ENCODE measurements around the gene APOOL. TPM values are rescaled to one million over a fixed set of nuclear protein-coding genes. Genes with fewer than 3 reads are reported as not detected.

APOOL gene
- total and polyA plus RNA-seq, 10 donors = 1.5 to 14.4 (median 8.8) TPM

DNA sequence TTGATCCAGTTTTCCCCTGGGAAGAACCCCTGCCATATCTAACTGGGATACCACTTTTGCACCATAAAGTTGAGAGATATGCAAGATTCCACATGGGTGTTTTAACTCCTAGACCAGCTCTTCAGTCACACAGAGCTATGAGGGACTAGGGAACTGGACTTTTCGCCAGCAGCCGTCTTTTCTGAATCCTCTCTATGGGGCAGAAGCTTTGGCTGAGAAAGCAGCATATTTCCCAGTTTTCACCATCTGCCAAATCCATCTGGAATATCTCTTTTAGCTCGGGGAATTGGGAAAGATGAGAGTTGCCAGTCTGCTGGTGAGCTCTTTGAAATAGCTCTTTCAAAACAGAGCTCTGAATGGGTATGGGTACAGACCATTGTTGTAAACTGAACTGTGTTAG, 20.9 kb downstream of the APOOL start:
- 87 to 98% (median 92%) methylated on average over 3 of the region's 3 CpGs for WGBS, 5 donors
- no peak overlapping the region for H3K27ac ChIP-seq
- no peaks in the 10 kb centered on the region for H3K36me3 ChIP-seq
- DNase-seq = no peak
- H3K4me3 ChIP-seq = no peak overlapping the region
- no peaks in the 10 kb centered on the region for H3K27me3 ChIP-seq (replicated peaks in 1 of 7)
- intact Hi-C loops (cut with DNase I; ENCODE audit: low total_unique reads) = no loop called here
- TF ChIP-seq, protein P1, sequence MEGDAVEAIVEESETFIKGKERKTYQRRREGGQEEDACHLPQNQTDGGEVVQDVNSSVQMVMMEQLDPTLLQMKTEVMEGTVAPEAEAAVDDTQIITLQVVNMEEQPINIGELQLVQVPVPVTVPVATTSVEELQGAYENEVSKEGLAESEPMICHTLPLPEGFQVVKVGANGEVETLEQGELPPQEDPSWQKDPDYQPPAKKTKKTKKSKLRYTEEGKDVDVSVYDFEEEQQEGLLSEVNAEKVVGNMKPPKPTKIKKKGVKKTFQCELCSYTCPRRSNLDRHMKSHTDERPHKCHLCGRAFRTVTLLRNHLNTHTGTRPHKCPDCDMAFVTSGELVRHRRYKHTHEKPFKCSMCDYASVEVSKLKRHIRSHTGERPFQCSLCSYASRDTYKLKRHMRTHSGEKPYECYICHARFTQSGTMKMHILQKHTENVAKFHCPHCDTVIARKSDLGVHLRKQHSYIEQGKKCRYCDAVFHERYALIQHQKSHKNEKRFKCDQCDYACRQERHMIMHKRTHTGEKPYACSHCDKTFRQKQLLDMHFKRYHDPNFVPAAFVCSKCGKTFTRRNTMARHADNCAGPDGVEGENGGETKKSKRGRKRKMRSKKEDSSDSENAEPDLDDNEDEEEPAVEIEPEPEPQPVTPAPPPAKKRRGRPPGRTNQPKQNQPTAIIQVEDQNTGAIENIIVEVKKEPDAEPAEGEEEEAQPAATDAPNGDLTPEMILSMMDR (IDR thresholded peaks at IDR 0.05 in 8 of 11, conservative IDR thresholded peaks at IDR 0.05 in 3 of 11) = no peak
- TF ChIP-seq POLR2AphosphoS5 (IDR thresholded peaks at IDR 0.05) = no peak
- no peak for TF ChIP-seq POLR2A (IDR thresholded peaks at IDR 0.05)
- H3K9me3 ChIP-seq = no peaks in the 10 kb centered on the region
- H3K4me1 ChIP-seq = no peaks in the 10 kb centered on the region

DNA sequence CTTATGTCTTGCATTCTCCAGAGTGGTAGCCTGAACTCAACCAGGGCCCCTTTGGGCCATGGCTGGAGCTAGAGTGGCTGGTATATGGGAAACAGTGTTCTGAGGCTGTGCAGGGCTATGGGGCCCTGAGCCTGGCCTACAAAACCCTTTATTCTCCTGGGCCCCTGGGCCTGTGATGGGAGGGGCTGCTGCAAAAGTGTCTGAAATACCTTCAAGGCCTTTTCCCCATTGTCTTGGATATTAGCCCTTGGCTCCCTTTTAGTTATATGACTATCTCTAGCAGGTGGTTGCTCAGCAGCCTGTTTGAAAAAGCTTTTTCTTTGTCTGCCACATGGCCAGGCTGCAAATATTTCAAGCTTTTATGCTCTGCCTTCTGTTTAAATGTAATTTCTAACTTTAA, 22.5 kb downstream of the APOOL start:
- Histone ChIP-seq H3K27ac (no peak overlapping the region), H3K4me3 (no peak overlapping the region), H3K36me3 (no peaks in the 10 kb centered on the region), H3K9me3 (no peaks in the 10 kb centered on the region), H3K4me1 (no peaks in the 10 kb centered on the region), H3K27me3 (replicated peaks in 1 of 7) (no peaks in the 10 kb centered on the region)
- no peak for DNase-seq
- intact Hi-C loops (cut with DNase I; ENCODE audit: low total_unique reads) = no loop called here
- no peak for TF ChIP-seq POLR2AphosphoS5 (IDR thresholded peaks at IDR 0.05)
- no peak for TF ChIP-seq POLR2A (IDR thresholded peaks at IDR 0.05)
- TF ChIP-seq, protein P1 (IDR thresholded peaks at IDR 0.05 in 8 of 11, conservative IDR thresholded peaks at IDR 0.05 in 3 of 11) = no peak

DNA sequence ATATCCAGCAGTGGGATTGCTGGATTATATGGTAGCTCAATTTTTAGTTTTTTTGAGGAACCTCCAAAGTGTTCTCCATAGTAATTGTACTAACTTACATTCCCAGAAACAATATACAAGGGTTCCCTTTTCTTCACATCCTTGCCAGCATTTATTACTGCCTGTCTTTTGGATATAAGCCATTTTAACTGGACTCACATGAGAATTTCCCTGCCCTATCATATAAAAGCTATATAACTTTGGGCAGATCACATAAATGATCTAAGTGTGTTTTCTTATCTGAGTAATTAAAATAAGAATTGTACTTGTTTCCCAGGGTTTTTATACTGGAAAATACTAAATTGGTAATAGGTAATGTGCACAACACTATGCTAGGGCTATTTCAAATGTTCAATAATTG, 25.4 kb downstream of the APOOL start:
- Histone ChIP-seq H3K27ac (no peak overlapping the region), H3K4me3 (no peak overlapping the region), H3K27me3 (replicated peaks in 1 of 7) (no peaks in the 10 kb centered on the region), H3K36me3 (no peaks in the 10 kb centered on the region), H3K4me1 (no peaks in the 10 kb centered on the region), H3K9me3 (no peaks in the 10 kb centered on the region)
- intact Hi-C loops (cut with DNase I; ENCODE audit: low total_unique reads) = no loop called here
- no peak for TF ChIP-seq POLR2A (IDR thresholded peaks at IDR 0.05)
- no peak for TF ChIP-seq POLR2AphosphoS5 (IDR thresholded peaks at IDR 0.05)
- TF ChIP-seq, protein P1 (IDR thresholded peaks at IDR 0.05 in 8 of 11, conservative IDR thresholded peaks at IDR 0.05 in 3 of 11) = no peak
- DNase-seq = no peak

DNA sequence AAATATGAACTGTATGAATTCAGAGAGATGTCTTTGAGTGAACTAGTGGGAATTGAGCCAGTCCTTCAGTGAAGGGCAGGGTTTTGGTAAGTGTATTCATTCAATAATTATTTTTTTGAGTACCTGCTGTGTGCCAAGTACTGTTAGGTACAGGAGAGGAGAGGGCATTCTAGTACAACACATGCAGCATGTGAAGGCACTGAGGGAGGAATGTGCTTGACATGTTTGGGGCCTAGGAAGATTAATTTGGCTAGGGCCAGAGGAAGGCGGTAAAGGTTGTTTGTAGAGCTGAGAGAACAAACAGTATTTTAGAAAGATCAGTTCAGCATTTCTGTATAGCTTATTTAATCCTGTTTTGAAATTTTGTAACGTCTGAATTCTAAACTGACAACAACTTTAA, 27.8 kb downstream of the APOOL start:
- Histone ChIP-seq H3K9me3 (no peaks in the 10 kb centered on the region), H3K36me3 (no peaks in the 10 kb centered on the region), H3K27ac (no peak overlapping the region), H3K27me3 (replicated peaks in 1 of 7) (no peaks in the 10 kb centered on the region), H3K4me1 (no peaks in the 10 kb centered on the region), H3K4me3 (no peak overlapping the region)
- WGBS, 5 donors = 74 to 88% (median 84%) methylated on average over 2 of the region's 2 CpGs
- intact Hi-C loops (cut with DNase I; ENCODE audit: low total_unique reads) = no loop called here
- TF ChIP-seq POLR2AphosphoS5 (IDR thresholded peaks at IDR 0.05) (no peak), POLR2A (IDR thresholded peaks at IDR 0.05) (no peak)
- TF ChIP-seq, protein P1 (IDR thresholded peaks at IDR 0.05 in 8 of 11, conservative IDR thresholded peaks at IDR 0.05 in 3 of 11) = no peak
- DNase-seq = no peak
